Endothelial cell of umbilical vein (primary cell): Measurements from ENCODE around the gene TRAPPC2. TPM values are rescaled to one million over a fixed set of nuclear protein-coding genes. Genes with fewer than 3 reads are reported as not detected.

ENCODE experiments used
- BruUV-seq: library from RNA; stranded (reverse); fragments of 400-500 nt; replicated peaks from 2 replicates; lab custom pipeline; 2021; lab: Mats Ljungman, UMichigan
- CTCF ChIA-PET: fragments of 300-600, 350-600 bp; sonication (Branson Sonifier 250); formaldehyde crosslinking; loops from one replicate; lab custom pipeline; 2021; ENCODE audit warnings: antibody characterized with exemption, inconsistent platforms; lab: Charles Lee
- POLR2A ChIA-PET: fragments of 300-600, 350-600 bp; sonication (Branson Sonifier 250); formaldehyde crosslinking; loops from one replicate; lab custom pipeline; 2021; ENCODE audit warnings: antibody characterized with exemption, inconsistent platforms; lab: Charles Lee
- DNase-seq: peaks from one replicate; pipeline ENCODE4 v3.0.0-alpha.2; 2011; ENCODE audit warnings: low read depth, low spot score
- FAIRE-seq: peaks from 2 replicates; lab custom pipeline; 2011; peaks lifted over from hg19 to GRCh38; lab: Jason Lieb, UNC
- H2AFZ ChIP-seq: 2 replicates; pipeline ENCODE4 v1.6.0; 2012; ENCODE audit warnings: low read depth, low read length, control low read depth, inconsistent platforms
- H3K27ac ChIP-seq: 2 replicates; pipeline ENCODE4 v1.5.1; 2011; ENCODE audit warnings: low read depth, mild to moderate bottlenecking, control low read depth, low read length, moderate library complexity; ENCODE audit not compliant: insufficient read depth
- H3K27me3 ChIP-seq, 2 experiments: 2 replicates each; pipeline versions ENCODE4 v1.6.0 to v1.6.1; 2011; ENCODE audit warnings: low read length in 2 of 2, mixed read lengths in 1 of 2; ENCODE audit not compliant: control insufficient read depth in 2 of 2, insufficient read depth in 2 of 2
- H3K36me3 ChIP-seq, 2 experiments: 2 replicates in 1 of 2; 3 replicates in 1 of 2; pipeline ENCODE4 v1.5.1; 2011; ENCODE audit warnings: low read length in 2 of 2, mild to moderate bottlenecking in 1 of 2, moderate library complexity in 1 of 2; ENCODE audit not compliant: control insufficient read depth in 2 of 2, insufficient read depth in 2 of 2; ENCODE audit errors: extremely low read depth in 1 of 2
- H3K4me1 ChIP-seq: 3 replicates; pipeline ENCODE4 v1.5.1; 2011; ENCODE audit warnings: mild to moderate bottlenecking, low read length; ENCODE audit not compliant: control insufficient read depth, insufficient read depth; ENCODE audit errors: extremely low read depth
- H3K4me2 ChIP-seq: 2 replicates; pipeline ENCODE4 v1.6.1; 2011; ENCODE audit warnings: low read length, control low read depth, mixed read lengths; ENCODE audit not compliant: insufficient read depth
- H3K4me3 ChIP-seq, 3 experiments: fragments of 200-600 bp in 1 of 3; sonication (generic), shearing (Covaris generic) in 1 of 3; replicated peaks in 1 of 3; 2 replicates each; pipeline ENCODE4 v1.5.1; 2011 to 2016; ENCODE audit warnings: control low read depth in 3 of 3, low read length in 3 of 3, mild to moderate bottlenecking in 2 of 3, inconsistent platforms in 1 of 3, low read depth in 1 of 3, moderate library complexity in 1 of 3; ENCODE audit not compliant: insufficient read depth in 1 of 3
- H3K79me2 ChIP-seq: 2 replicates; pipeline ENCODE4 v1.6.0; 2012; ENCODE audit warnings: low read length, inconsistent platforms; ENCODE audit not compliant: control insufficient read depth, insufficient read depth
- H3K9ac ChIP-seq: replicated peaks from 2 replicates; pipeline ENCODE3; 2011; ENCODE audit warnings: low read length, control low read depth; ENCODE audit not compliant: insufficient read depth; ENCODE audit errors: extremely low read depth
- H3K9me1 ChIP-seq: replicated peaks from 3 replicates; pipeline ENCODE4 v1.6.0; 2011; ENCODE audit warnings: mild to moderate bottlenecking, low read length; ENCODE audit not compliant: control insufficient read depth, insufficient read depth; ENCODE audit errors: extremely low read depth
- H3K9me3 ChIP-seq: replicated peaks from 2 replicates; pipeline ENCODE4 v1.5.1; 2012; ENCODE audit warnings: low read length, inconsistent platforms; ENCODE audit not compliant: control insufficient read depth, insufficient read depth
- H4K20me1 ChIP-seq: replicated peaks from 2 replicates; pipeline ENCODE3; 2011; ENCODE audit warnings: mild to moderate bottlenecking, low read length; ENCODE audit not compliant: control insufficient read depth, insufficient read depth; ENCODE audit errors: extremely low read depth
- EZH2 ChIP-seq: IDR thresholded peaks from 2 replicates; pipeline ENCODE4 v1.6.1; 2012; ENCODE audit warnings: borderline replicate concordance, low read depth, mild to moderate bottlenecking, moderate library complexity, low read length, inconsistent platforms; ENCODE audit not compliant: severe bottlenecking
- FOS ChIP-seq: IDR thresholded peaks from 2 replicates; pipeline ENCODE4 v1.6.1; 2011; ENCODE audit warnings: mild to moderate bottlenecking, low read length, moderate library complexity, borderline replicate concordance; ENCODE audit not compliant: insufficient read depth
- GATA2 ChIP-seq: IDR thresholded peaks from 2 replicates; pipeline ENCODE4 v1.7.0; 2011; ENCODE audit warnings: low read depth, mild to moderate bottlenecking, moderate library complexity, mixed read lengths, low read length; ENCODE audit not compliant: insufficient read length, insufficient read depth
- MYC ChIP-seq: IDR thresholded peaks from one replicate; pipeline ENCODE4 v1.6.1; 2011; ENCODE audit warnings: mild to moderate bottlenecking, low read depth, low read length
- POLR2A ChIP-seq: IDR thresholded peaks from 2 replicates; pipeline ENCODE4 v1.6.1; 2012; ENCODE audit warnings: low read depth, mild to moderate bottlenecking, control low read depth, low read length
- POLR2AphosphoS5 ChIP-seq: IDR thresholded peaks from 2 replicates; pipeline ENCODE4 v1.6.1; 2012; ENCODE audit warnings: low read depth, mild to moderate bottlenecking, control low read depth, low read length, moderate library complexity; ENCODE audit not compliant: insufficient read depth
- dilution Hi-C: fragments of 300-500 bp; cut with MboI; formaldehyde crosslinking; loops from one replicate; pipeline ENCODE4 v1.15.0; 2019; ENCODE audit warnings: low sequenced_read_pairs; ENCODE audit not compliant: extremely low pct_ligation_motif_present
- intact Hi-C: fragments of 100-400 bp; cut with micrococcal nuclease; formaldehyde crosslinking; loops from one replicate; pipeline ENCODE4 v1.10.0; 2022
- polyA plus RNA-seq, 4 experiments: library from polyadenylated mRNA; depleted of rRNA in 3 of 4; stranded (reverse) in 3 of 4; unstranded in 1 of 4; fragments of >200 nt; gene quantifications; 2 replicates each; pipeline versions ENCODE4 v1.2.1 to v1.2.3, GENCODE V29; 2011 to 2012; ENCODE audit warnings: missing spikeins in 1 of 4
- total RNA-seq: library from RNA; stranded (reverse); gene quantifications from 2 replicates; pipeline ENCODE4 v1.2.3, GENCODE V29; 2021
- TF ChIP-seq, protein P1 (sequence below), 2 donors: IDR thresholded peaks; 1 replicate in 1 of 2; 2 replicates in 1 of 2; pipeline ENCODE4 v1.5.1; 2011; ENCODE audit warnings: low read length in 2 of 2, mild to moderate bottlenecking in 2 of 2, moderate library complexity in 2 of 2, control low read depth in 1 of 2, inconsistent platforms in 1 of 2, low read depth in 1 of 2; ENCODE audit not compliant: insufficient read depth in 1 of 2; ENCODE audit errors: extremely low read depth in 1 of 2

TRAPPC2 gene
- total and polyA plus RNA-seq, 2 donors (not counting 3 experiments of a cell fraction or from before 2014, with no cell fraction given), result 6.6 to 13.0 TPM

DNA sequence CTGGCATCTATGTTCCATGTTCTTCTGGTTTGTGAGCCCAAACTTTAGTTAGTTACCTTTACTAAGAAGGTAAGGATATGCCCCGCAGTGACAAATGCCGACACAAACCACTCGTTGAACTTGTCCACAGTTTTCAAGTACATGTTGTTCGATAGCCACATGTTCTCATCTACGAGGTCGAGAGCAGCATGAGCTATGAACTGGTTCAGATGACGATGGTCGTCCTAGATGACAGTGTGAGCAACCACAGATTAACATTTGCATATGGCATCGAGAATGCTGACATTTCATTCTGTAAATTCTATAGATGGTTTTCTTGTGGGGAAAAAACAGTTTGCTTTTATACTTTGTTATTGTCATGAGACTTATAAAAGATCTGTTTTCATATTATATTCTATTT is 18.0 kb downstream of the TRAPPC2 start:
- Histone ChIP-seq H2AFZ (no peak overlapping the region), H4K20me1 (no peaks in the 10 kb centered on the region), H3K9me3 (no peaks in the 10 kb centered on the region), H3K27ac (no peak overlapping the region), H3K36me3 (peaks cover 0 to 4% of the 10 kb centered on the region in 2 experiments), H3K27me3 (no peaks in the 10 kb centered on the region), H3K4me1 (no peaks in the 10 kb centered on the region), H3K4me2 (no peak overlapping the region), H3K9ac (no peak overlapping the region), H3K79me2 (peaks cover 2% of the 10 kb centered on the region), H3K9me1 (no peaks in the 10 kb centered on the region), H3K4me3 (no peak overlapping the region)
- dilution Hi-C loops, result no loop called here
- CTCF ChIA-PET, result interaction anchor here (1.0 kb wide), 1 partner anchor 18 kb away, joined by 3 read pairs; the partner anchor contains the start of gene TRAPPC2
- intact Hi-C loops, result no loop called here
- no peak for DNase-seq
- TF ChIP-seq POLR2AphosphoS5 (no peak), POLR2A (no peak), EZH2 (no peak), FOS (no peak), MYC (no peak), GATA2 (no peak)
- TF ChIP-seq, protein P1, sequence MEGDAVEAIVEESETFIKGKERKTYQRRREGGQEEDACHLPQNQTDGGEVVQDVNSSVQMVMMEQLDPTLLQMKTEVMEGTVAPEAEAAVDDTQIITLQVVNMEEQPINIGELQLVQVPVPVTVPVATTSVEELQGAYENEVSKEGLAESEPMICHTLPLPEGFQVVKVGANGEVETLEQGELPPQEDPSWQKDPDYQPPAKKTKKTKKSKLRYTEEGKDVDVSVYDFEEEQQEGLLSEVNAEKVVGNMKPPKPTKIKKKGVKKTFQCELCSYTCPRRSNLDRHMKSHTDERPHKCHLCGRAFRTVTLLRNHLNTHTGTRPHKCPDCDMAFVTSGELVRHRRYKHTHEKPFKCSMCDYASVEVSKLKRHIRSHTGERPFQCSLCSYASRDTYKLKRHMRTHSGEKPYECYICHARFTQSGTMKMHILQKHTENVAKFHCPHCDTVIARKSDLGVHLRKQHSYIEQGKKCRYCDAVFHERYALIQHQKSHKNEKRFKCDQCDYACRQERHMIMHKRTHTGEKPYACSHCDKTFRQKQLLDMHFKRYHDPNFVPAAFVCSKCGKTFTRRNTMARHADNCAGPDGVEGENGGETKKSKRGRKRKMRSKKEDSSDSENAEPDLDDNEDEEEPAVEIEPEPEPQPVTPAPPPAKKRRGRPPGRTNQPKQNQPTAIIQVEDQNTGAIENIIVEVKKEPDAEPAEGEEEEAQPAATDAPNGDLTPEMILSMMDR (IDR thresholded peaks at IDR 0.05; ENCODE audit: extremely low read depth in 1 of 2, insufficient read depth in 1 of 2, low read depth in 1 of 2, low read length in 2 of 2), result no peak
- no TSS peak for BruUV-seq
- no peak for FAIRE-seq
- POLR2A ChIA-PET, result no interaction called here
